H1 (cell line): Measurements from ENCODE around the gene VPS13D. TPM values are rescaled to one million over a fixed set of nuclear protein-coding genes. Genes with fewer than 3 reads are reported as not detected.

Source experiments
- CTCF ChIA-PET: fragments of 300-600 bp; sonication (Branson Sonifier 250); formaldehyde crosslinking; loops from one replicate; lab custom pipeline; 2021; ENCODE audit not compliant: partially characterized antibody; lab: Charles Lee
- POLR2A ChIA-PET: fragments of 300-600 bp; sonication (Branson Sonifier 250); formaldehyde crosslinking; loops from one replicate; lab custom pipeline; 2021; ENCODE audit warnings: inconsistent platforms; ENCODE audit not compliant: partially characterized antibody; lab: Charles Lee
- DNase-seq, 2 experiments: peaks; one replicate each; pipeline versions ENCODE4 v3.0.0 to v3.0.0-alpha.2; 2010 to 2022; ENCODE audit warnings: low spot score in 2 of 2, low read depth in 1 of 2, mixed read lengths in 1 of 2
- FAIRE-seq: peaks from 2 replicates; lab custom pipeline; 2011; peaks lifted over from hg19 to GRCh38; lab: Jason Lieb, UNC
- H2AFZ ChIP-seq: 2 replicates; pipeline ENCODE4 v1.8.1; 2012; ENCODE audit warnings: low read length, inconsistent platforms
- H2AK5ac ChIP-seq: 2 replicates; pipeline ENCODE4 v1.6.1; 2013; ENCODE audit warnings: low read depth, low read length
- H2BK120ac ChIP-seq: replicated peaks from 2 replicates; pipeline ENCODE3; 2013; ENCODE audit warnings: low read depth, low read length, inconsistent platforms
- H2BK12ac ChIP-seq: 2 replicates; pipeline ENCODE4 v1.6.1; 2013; ENCODE audit warnings: low read depth, low read length
- H2BK15ac ChIP-seq: 2 replicates; pipeline ENCODE4 v1.6.1; 2013; ENCODE audit warnings: low read length
- H2BK20ac ChIP-seq: 2 replicates; pipeline ENCODE4 v1.6.1; 2013; ENCODE audit warnings: low read length
- H2BK5ac ChIP-seq: 2 replicates; pipeline ENCODE4 v1.6.1; 2013; ENCODE audit warnings: low read depth, low read length
- H3K14ac ChIP-seq: 2 replicates; pipeline ENCODE4 v1.6.1; 2013; ENCODE audit warnings: inconsistent platforms; ENCODE audit not compliant: insufficient read length
- H3K18ac ChIP-seq: 2 replicates; pipeline ENCODE4 v1.6.1; 2013; ENCODE audit warnings: low read length; ENCODE audit errors: extremely low read depth
- H3K23ac ChIP-seq: 2 replicates; pipeline ENCODE4 v1.6.1; 2013; ENCODE audit warnings: inconsistent platforms; ENCODE audit not compliant: insufficient read length
- H3K23me2 ChIP-seq: 2 replicates; pipeline ENCODE4 v1.6.1; 2013; ENCODE audit warnings: low read depth, low read length
- H3K27ac ChIP-seq: 2 replicates; pipeline ENCODE4 v1.6.1; 2011; ENCODE audit warnings: low read depth, low read length, inconsistent platforms
- H3K27me3 ChIP-seq, 4 experiments: replicated peaks in 1 of 4; 1 replicate in 1 of 4; 2 replicates in 3 of 4; pipeline versions ENCODE4 v1.6.1 to v1.8.1; 2011 to 2013; ENCODE audit warnings: low read length in 3 of 4, mild to moderate bottlenecking in 3 of 4, inconsistent platforms in 2 of 4, mixed read lengths in 2 of 4, moderate library complexity in 1 of 4; ENCODE audit not compliant: control insufficient read depth in 3 of 4, insufficient read depth in 3 of 4; ENCODE audit errors: extremely low read depth in 1 of 4
- H3K36me3 ChIP-seq, 4 experiments: 2 replicates each; pipeline versions ENCODE4 v1.6.1 to v1.8.1; 2011 to 2013; ENCODE audit warnings: mild to moderate bottlenecking in 4 of 4, low read length in 3 of 4, moderate library complexity in 2 of 4, control low read depth in 1 of 4, inconsistent platforms in 1 of 4; ENCODE audit not compliant: insufficient read depth in 4 of 4, control insufficient read depth in 2 of 4
- H3K4ac ChIP-seq: replicated peaks from 2 replicates; pipeline ENCODE3; 2013; ENCODE audit warnings: low read length, low read depth, mixed read lengths, inconsistent platforms; ENCODE audit not compliant: insufficient read length
- H3K4me1 ChIP-seq, 4 experiments: replicated peaks in 1 of 4; 1 replicate in 1 of 4; 2 replicates in 3 of 4; pipeline versions ENCODE4 v1.6.1 to v1.8.1; 2011 to 2013; ENCODE audit warnings: low read length in 3 of 4, inconsistent platforms in 2 of 4, mixed read lengths in 1 of 4; ENCODE audit not compliant: insufficient read depth in 4 of 4, control insufficient read depth in 3 of 4
- H3K4me2 ChIP-seq, 2 experiments: 2 replicates each; pipeline versions ENCODE4 v1.6.1 to v1.8.1; 2011 to 2013; ENCODE audit warnings: low read depth in 2 of 2, low read length in 2 of 2, control low read depth in 1 of 2, inconsistent platforms in 1 of 2, mild to moderate bottlenecking in 1 of 2; ENCODE audit not compliant: insufficient read depth in 1 of 2
- H3K4me3 ChIP-seq, 4 experiments: fragments of 200-600, 300-600 bp in 1 of 4; sonication (generic), shearing (Covaris generic), sonication (Bioruptor Twin) in 1 of 4; 2 replicates each; pipeline versions ENCODE4 v1.5.1 to v1.8.1; 2011 to 2016; ENCODE audit warnings: low read length in 4 of 4, low read depth in 3 of 4, control low read depth in 2 of 4, inconsistent platforms in 2 of 4, mild to moderate bottlenecking in 2 of 4, mixed read lengths in 1 of 4, moderate library complexity in 1 of 4; ENCODE audit not compliant: insufficient read depth in 2 of 4; ENCODE audit errors: extremely low read depth in 1 of 4
- H3K56ac ChIP-seq: replicated peaks from 2 replicates; pipeline ENCODE3; 2013; ENCODE audit warnings: low read depth, mild to moderate bottlenecking, mixed read lengths, low read length, inconsistent platforms; ENCODE audit not compliant: insufficient read length
- H3K79me1 ChIP-seq: 2 replicates; pipeline ENCODE4 v1.6.1; 2013; ENCODE audit warnings: low read depth, low read length, control low read depth
- H3K79me2 ChIP-seq, 2 experiments: 2 replicates each; pipeline versions ENCODE4 v1.6.1 to v1.8.1; 2012 to 2013; ENCODE audit warnings: low read length in 2 of 2, mild to moderate bottlenecking in 2 of 2, inconsistent platforms in 1 of 2; ENCODE audit not compliant: insufficient read depth in 2 of 2, control insufficient read depth in 1 of 2
- H3K9ac ChIP-seq, 4 experiments: replicated peaks in 1 of 4; 1 replicate in 1 of 4; 2 replicates in 3 of 4; pipeline versions ENCODE4 v1.6.1 to v1.8.1; 2011 to 2013; ENCODE audit warnings: low read depth in 3 of 4, low read length in 3 of 4, control low read depth in 2 of 4, mild to moderate bottlenecking in 2 of 4, moderate library complexity in 2 of 4, inconsistent platforms in 1 of 4; ENCODE audit errors: extremely low read depth in 1 of 4
- H3K9me3 ChIP-seq, 2 experiments: 2 replicates each; pipeline versions ENCODE4 v1.6.1 to v1.8.1; 2012 to 2013; ENCODE audit warnings: mild to moderate bottlenecking in 2 of 2, moderate library complexity in 2 of 2, control low read depth in 1 of 2, inconsistent platforms in 1 of 2, low read depth in 1 of 2, low read length in 1 of 2, mixed read lengths in 1 of 2; ENCODE audit not compliant: insufficient read depth in 2 of 2
- H4K20me1 ChIP-seq, 2 experiments: replicated peaks in 1 of 2; 2 replicates each; pipeline versions ENCODE3 to v1.8.1; 2011 to 2013; ENCODE audit warnings: inconsistent platforms in 2 of 2, low read length in 2 of 2, mild to moderate bottlenecking in 1 of 2; ENCODE audit not compliant: insufficient read depth in 2 of 2, control insufficient read depth in 1 of 2
- H4K5ac ChIP-seq: 2 replicates; pipeline ENCODE4 v1.6.1; 2013; ENCODE audit warnings: low read length, low read depth, mixed read lengths, inconsistent platforms; ENCODE audit not compliant: insufficient read length
- H4K8ac ChIP-seq: 2 replicates; pipeline ENCODE4 v1.8.0; 2013; ENCODE audit warnings: mild to moderate bottlenecking, moderate library complexity, low read length, inconsistent platforms; ENCODE audit not compliant: insufficient read depth; ENCODE audit errors: extremely low read depth
- H4K91ac ChIP-seq: replicated peaks from 2 replicates; pipeline ENCODE3; 2013; ENCODE audit warnings: low read length, mixed read lengths, inconsistent platforms; ENCODE audit not compliant: insufficient read length
- WGBS, 2 experiments: shearing (Covaris generic) in 1 of 2; methylation state at CpG; one replicate each; pipeline versions ENCODE4 v1.1.6 to v1.1.7; 2013 to 2015; ENCODE audit warnings: low lambda C conversion rate in 2 of 2, mixed read lengths in 2 of 2, inconsistent platforms in 1 of 2, low coverage in 1 of 2, missing lambda C conversion rate in 1 of 2; ENCODE audit not compliant: insufficient replicate concordance in 2 of 2, insufficient coverage in 1 of 2, insufficient read length in 1 of 2; ENCODE audit errors: extremely low coverage in 1 of 2, missing lambda C conversion rate in 1 of 2; 5-methylcytosine and 5-hydroxymethylcytosine counted together
- polyA plus RNA-seq, 7 experiments: library from polyadenylated mRNA; depleted of rRNA in 3 of 7; stranded (reverse) in 5 of 7; unstranded in 2 of 7; fragments of >200 nt in 5 of 7; fragments of 200-250 nt in 2 of 7; gene quantifications; 1 replicate in 5 of 7; 2 replicates in 1 of 7; 4 replicates in 1 of 7; pipeline versions ENCODE4 v1.2.1 to v1.2.3, GENCODE V29; 2011 to 2013; ENCODE audit warnings: missing spikeins in 2 of 7, mixed read lengths in 2 of 7
- total RNA-seq: library from RNA; stranded (reverse); fragmentation: NEBNext Ultra II Directional; extraction: Animal tissue kit (Norgen Biotek cat#: 25700); gene quantifications from 2 replicates; pipeline ENCODE4 v1.2.1, GENCODE V29; 2021

VPS13D gene
- total and polyA plus RNA-seq, 2 of the 8 experiments (the other 6 are each of a cell fraction or from before 2014, with no cell fraction given), result 10.9 to 31.2 TPM

- DNase-seq, result no peak
- Histone ChIP-seq H3K4me3 (no peak overlapping the region), H4K5ac (no peak overlapping the region), H2BK120ac (no peak overlapping the region), H3K4me1 (no peaks in the 10 kb centered on the region), H2AK5ac (no peak overlapping the region), H3K36me3 (peaks cover 0 to 40% (median 21%) of the 10 kb centered on the region in 4 experiments; a peak in 7 of 8 replicates), H3K56ac (no peak overlapping the region), H3K27ac (no peak overlapping the region), H3K23ac (no peak overlapping the region), H3K27me3 (no peaks in the 10 kb centered on the region), H2BK5ac (no peak overlapping the region), H2BK20ac (no peak overlapping the region), H3K4ac (no peak overlapping the region), H2BK12ac (no peak overlapping the region), H2AFZ (no peak overlapping the region), H3K9me3 (peaks cover 2 to 10% of the 10 kb centered on the region in 2 experiments; a peak in 1 of 4 replicates), H4K20me1 (peaks cover 0 to 2% of the 10 kb centered on the region in 2 experiments), H3K18ac (no peak overlapping the region), H3K79me2 (no peaks in the 10 kb centered on the region), H3K14ac (no peak overlapping the region), H4K8ac (no peak overlapping the region), H2BK15ac (no peak overlapping the region), H4K91ac (no peak overlapping the region), H3K9ac (no peak overlapping the region), H3K79me1 (no peaks in the 10 kb centered on the region), H3K23me2 (no peaks in the 10 kb centered on the region), H3K4me2 (no peak overlapping the region)
- ChIA-PET CTCF (no interaction called here), POLR2A (no interaction called here)
- WGBS, 2 experiments, result 86% methylated on average over 1 of the region's 1 CpG; no CpG with 5 or more reads in 1 of the 2 experiments
- no peak for FAIRE-seq
Measured at GRCh38 chr1:12386130-12386529, 156.3 kb downstream of the VPS13D start.
